Right lobe of liver (tissue), 4 donors: ENCODE data around the gene TNNC1.

Experiments
- CTCF ChIP-seq, 4 donors: fragments of 200-600 bp in 3 of 4; fragments of 450-650 bp in 1 of 4; IDR thresholded peaks; one replicate each; pipeline versions ENCODE4 v1.5.1 to v1.8.0; 2016 to 2022; ENCODE audit warnings: antibody characterized with exemption in 4 of 4, mild to moderate bottlenecking in 2 of 4
- POLR2A ChIP-seq: fragments of 450-650 bp; IDR thresholded peaks from one replicate; pipeline ENCODE4 v1.6.1; 2017; ENCODE audit warnings: antibody characterized with exemption, mild to moderate bottlenecking
- donor health status: DM: no; HTN: no; CAD: no.
- donor health status: DM: no; HTN: no; CAD: no.
- donor health status: DM: no; HTN: yes; CAD: no.

DNA sequence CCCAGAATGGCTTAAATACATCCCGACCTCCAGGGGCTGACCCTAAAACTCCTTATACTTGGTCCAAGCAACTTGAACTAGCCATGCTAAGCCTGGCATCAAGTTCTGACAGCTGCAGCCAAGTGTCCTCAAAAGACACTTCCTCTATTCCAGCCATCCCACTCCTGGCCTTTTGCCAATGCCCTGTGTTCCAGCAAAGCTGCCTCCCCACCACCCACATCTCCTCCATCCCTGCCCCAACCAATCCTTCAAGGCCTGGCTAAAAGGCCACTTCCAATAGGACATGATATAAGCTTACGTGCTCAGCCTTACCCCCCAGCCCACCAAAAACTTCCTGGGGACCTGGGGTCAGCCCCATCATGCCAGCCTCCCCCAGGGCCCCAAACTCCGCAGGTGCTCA is 49.9 kb downstream of the TNNC1 start:
- TF ChIP-seq CTCF (IDR thresholded peaks at IDR 0.05), result no peak
- no peak for TF ChIP-seq POLR2A
